Pericardium fibroblast (primary cell): ENCODE data around the gene DEFB131B. TPM values are rescaled to one million over a fixed set of nuclear protein-coding genes. Genes with fewer than 3 reads are reported as not detected.

Experiments
- total RNA-seq: library from RNA; depleted of rRNA; stranded (reverse); fragments of >200 nt; gene quantifications from 2 replicates; pipeline ENCODE4 v1.2.3, GENCODE V29; 2015

DEFB131B gene
- total RNA-seq, result not detected in 2 replicates

DNA sequence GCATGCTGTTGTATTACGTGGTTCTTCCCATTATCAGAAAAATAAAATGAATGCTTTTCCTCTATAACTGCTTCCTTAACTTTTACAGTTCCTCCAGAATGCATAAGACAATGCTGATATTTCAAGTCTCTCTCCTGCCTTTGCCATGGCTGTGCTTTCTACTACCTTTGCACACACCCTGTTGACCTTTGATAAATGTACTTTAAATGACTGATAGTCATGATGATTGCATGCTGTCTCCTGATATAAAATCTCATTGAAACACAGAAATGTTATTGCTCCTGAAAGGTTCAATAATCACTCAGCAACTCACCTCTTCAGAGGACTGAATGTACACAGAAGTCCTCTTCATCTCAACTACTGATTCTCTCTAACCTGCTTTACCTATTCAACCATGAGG lies at the start of gene DEFB131B:
TSS of gene DEFB131B (plus strand) at position 395 of the 400 bp plus-strand sequence. CDS start at position 395, 0 bp downstream.

GRCh38 chr11:71832811-71833210 lies 45.4 kb upstream of the DEFB131B start, which contains the start of gene DEFB108B:
Gene DEFB108B, plus strand, starts transcription at chr11:71833200. Its CDS starts 0 bp downstream, at chr11:71833200.

DNA sequence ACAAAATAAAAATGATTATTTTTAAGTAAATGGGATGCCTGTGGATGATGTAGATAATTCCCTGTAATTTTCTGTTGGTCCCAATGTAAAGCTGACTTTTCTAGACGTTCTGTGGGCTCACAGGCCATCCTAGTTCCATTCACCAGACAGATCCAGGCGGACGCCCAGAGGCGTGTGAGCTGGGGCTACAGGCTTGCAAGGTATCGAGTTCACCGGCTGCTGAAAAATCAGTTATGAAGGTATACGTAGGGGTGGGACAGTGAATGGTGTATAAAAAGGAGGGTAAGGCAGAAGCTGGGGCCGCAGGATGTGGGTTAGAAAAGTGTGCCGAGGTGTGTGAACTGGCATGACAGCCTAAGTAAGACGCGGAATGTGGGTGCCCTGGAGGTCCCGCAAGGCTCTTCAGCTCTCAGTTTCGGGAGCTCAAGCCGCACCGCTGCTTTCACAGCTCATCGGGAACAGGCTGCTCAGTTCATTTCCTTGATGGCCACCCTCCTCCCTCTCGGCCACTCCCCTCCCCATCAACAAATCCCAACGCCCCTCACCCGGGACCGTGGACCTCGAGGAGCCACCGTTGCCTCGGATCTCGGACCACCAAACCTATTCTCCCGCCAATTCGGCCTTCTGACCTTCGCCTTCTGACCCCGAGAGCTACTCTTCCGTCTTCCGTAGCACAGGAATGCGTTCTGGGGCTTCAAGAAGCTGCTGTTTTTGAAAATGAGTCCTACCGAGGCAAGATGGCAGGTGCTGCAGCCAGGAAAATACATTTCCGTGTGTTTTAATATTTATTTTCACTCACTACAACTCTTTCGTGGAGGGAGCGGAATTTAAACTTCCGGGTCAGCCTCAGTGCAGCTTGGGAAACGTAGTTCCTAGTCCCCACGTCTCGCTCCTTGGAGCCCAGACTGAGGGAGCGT lies 49.8 kb downstream of the DEFB131B start, which contains the start of gene XNDC1N:
TSS of gene XNDC1N (minus strand) at position 775 of the 917 bp plus-strand sequence. CDS start 5,241 bp downstream, outside the sequence.

GRCh38 chr11:71928737-71929443 lies 50.6 kb downstream of the DEFB131B start, which contains the start of gene RNF121:
Gene RNF121, plus strand, starts transcription at chr11:71929046. Its CDS starts 16 bp downstream, at chr11:71929062.

Other genes starting within 250 kb of the DEFB131B start
- not detected in 2 replicates for gene DEFB108B, start 45.3 kb upstream of the DEFB131B start, total RNA-seq
- 0.70 and 0.77 TPM in 2 replicates for gene XNDC1N, start 50.1 kb downstream of the DEFB131B start, total RNA-seq
- gene RNF121, start 50.6 kb downstream of the DEFB131B start, total RNA-seq, result 17.4 and 19.3 TPM in 2 replicates
- gene IL18BP, start 120.5 kb downstream of the DEFB131B start, total RNA-seq, result 0.23 and 1.0 TPM in 2 replicates
- 105 and 128 TPM in 2 replicates for gene NUMA1, start 202.1 kb downstream of the DEFB131B start, total RNA-seq
- 2.7 and 3.8 TPM in 2 replicates for gene LRRC51, start 202.4 kb downstream of the DEFB131B start, total RNA-seq
- gene LAMTOR1, start 224.8 kb downstream of the DEFB131B start, total RNA-seq, result 111 and 179 TPM in 2 replicates
- not detected in 2 replicates for gene TOMT, start 227.5 kb downstream of the DEFB131B start, total RNA-seq
- 13.7 and 32.2 TPM in 2 replicates for gene ANAPC15, start 234.2 kb downstream of the DEFB131B start, total RNA-seq